SK-N-SH treated with all-trans-retinoic acid at 6 μM for 48 hours (cell line): ENCODE data around the gene HERC2.

Experiments
- ATAC-seq: fragments of 200-7000 bp; cut with Tn5 transposase; 3 replicates; pipeline ENCODE4 v1.9.1; 2020; ENCODE audit warnings: mild to moderate bottlenecking, moderate library complexity
- ARNTL ChIP-seq: fragments of 450-650 bp; formaldehyde crosslinking; IDR thresholded peaks from 2 replicates; pipeline ENCODE4 v1.5.0; 2020; ENCODE audit warnings: low read depth, mild to moderate bottlenecking, moderate library complexity, borderline replicate concordance
- BACH2 ChIP-seq: fragments of 250-450 bp; sonication (Bioruptor Pico); IDR thresholded peaks from 2 replicates; pipeline ENCODE4 v1.9.0; 2021; ENCODE audit warnings: mild to moderate bottlenecking, borderline replicate concordance
- CREB5 ChIP-seq: fragments of 250-450 bp; sonication (Bioruptor Pico); IDR thresholded peaks from 2 replicates; pipeline ENCODE4 v1.5.1; 2020; ENCODE audit warnings: low read depth, mild to moderate bottlenecking, moderate library complexity
- CSDC2 ChIP-seq: fragments of 250-450 bp; sonication (Bioruptor Pico); IDR thresholded peaks from 2 replicates; pipeline ENCODE4 v1.5.0; 2020; ENCODE audit warnings: mild to moderate bottlenecking, moderate library complexity
- CSRNP3 ChIP-seq: fragments of 250-450 bp; sonication (Bioruptor Pico); IDR thresholded peaks from 2 replicates; pipeline ENCODE4 v1.5.1; 2021; ENCODE audit warnings: mild to moderate bottlenecking, moderate library complexity
- ESRRG ChIP-seq: fragments of 250-450 bp; sonication (Bioruptor Pico); IDR thresholded peaks from 2 replicates; pipeline ENCODE4 v1.6.1; 2021; ENCODE audit warnings: mild to moderate bottlenecking
- GLIS3 ChIP-seq: fragments of 250-450 bp; sonication (Bioruptor Pico); IDR thresholded peaks from 2 replicates; pipeline ENCODE4 v1.5.0; 2020; ENCODE audit warnings: mild to moderate bottlenecking, moderate library complexity
- ISL1 ChIP-seq: fragments of 250-450 bp; sonication (Bioruptor Pico); IDR thresholded peaks from 2 replicates; pipeline ENCODE4 v2.1.2; 2022; ENCODE audit warnings: mild to moderate bottlenecking, moderate library complexity
- OSR1 ChIP-seq: fragments of 250-450 bp; sonication (Bioruptor Pico); IDR thresholded peaks from 2 replicates; pipeline ENCODE4 v1.8.0; 2022; ENCODE audit warnings: moderate library complexity, mild to moderate bottlenecking, inconsistent platforms
- PATZ1 ChIP-seq: fragments of 250-450 bp; sonication (Bioruptor Pico); IDR thresholded peaks from 2 replicates; pipeline ENCODE4 v1.8.0; 2020; ENCODE audit warnings: mild to moderate bottlenecking, moderate library complexity, borderline replicate concordance
- POU6F1 ChIP-seq: fragments of 250-450 bp; sonication (Bioruptor Pico); IDR thresholded peaks from 2 replicates; pipeline ENCODE4 v1.8.0; 2021; ENCODE audit warnings: low read depth, mild to moderate bottlenecking, moderate library complexity, borderline replicate concordance
- PPARA ChIP-seq: fragments of 250-450 bp; sonication (Bioruptor Pico); IDR thresholded peaks from 2 replicates; pipeline ENCODE4 v1.5.0; 2020; ENCODE audit warnings: mild to moderate bottlenecking, borderline replicate concordance
- SNAI2 ChIP-seq: fragments of 250-450 bp; sonication (Bioruptor Pico); IDR thresholded peaks from 2 replicates; pipeline ENCODE4 v1.5.0; 2020; ENCODE audit warnings: mild to moderate bottlenecking, moderate library complexity
- TCF4 ChIP-seq: fragments of 250-450 bp; sonication (Bioruptor Pico); IDR thresholded peaks from 2 replicates; pipeline ENCODE4 v1.8.0; 2021; ENCODE audit warnings: mild to moderate bottlenecking, moderate library complexity, borderline replicate concordance
- TOX ChIP-seq: fragments of 250-450 bp; sonication (Bioruptor Pico); IDR thresholded peaks from 2 replicates; pipeline ENCODE4 v1.8.0; 2021; ENCODE audit warnings: mild to moderate bottlenecking, moderate library complexity, borderline replicate concordance
- TSHZ2 ChIP-seq: fragments of 250-450 bp; sonication (Bioruptor Pico); IDR thresholded peaks from 2 replicates; pipeline ENCODE4 v1.5.0; 2020; ENCODE audit warnings: mild to moderate bottlenecking, moderate library complexity
- ZC3H10 ChIP-seq: fragments of 250-450 bp; sonication (Bioruptor Pico); IDR thresholded peaks from 2 replicates; pipeline ENCODE4 v1.5.1; 2021; ENCODE audit warnings: mild to moderate bottlenecking, moderate library complexity
- ZFP3 ChIP-seq: fragments of 250-450 bp; sonication (Bioruptor Pico); IDR thresholded peaks from 2 replicates; pipeline ENCODE4 v1.5.0; 2020; ENCODE audit warnings: mild to moderate bottlenecking, moderate library complexity
- ZFP30 ChIP-seq: fragments of 450-650 bp; formaldehyde crosslinking; IDR thresholded peaks from 2 replicates; pipeline ENCODE4 v1.5.0; 2022; ENCODE audit warnings: mild to moderate bottlenecking, moderate library complexity
- ZNF565 ChIP-seq: fragments of 450-650 bp; formaldehyde crosslinking; conservative IDR thresholded peaks from 2 replicates; pipeline ENCODE4 v1.5.0; 2020; ENCODE audit warnings: low read depth, mild to moderate bottlenecking, moderate library complexity
- ZNF70 ChIP-seq: fragments of 450-650 bp; formaldehyde crosslinking; IDR thresholded peaks from 2 replicates; pipeline ENCODE4 v1.5.0; 2020; ENCODE audit warnings: mild to moderate bottlenecking, moderate library complexity
- ZNF8 ChIP-seq: fragments of 450-650 bp; formaldehyde crosslinking; IDR thresholded peaks from 2 replicates; pipeline ENCODE4 v1.5.0; 2020; ENCODE audit warnings: mild to moderate bottlenecking, moderate library complexity

Gene HERC2

GRCh38 chr15:28101201-28101600 lies 220.8 kb downstream of the HERC2 start (continued):
- no peak for TF ChIP-seq TOX (CRISPR knock-in tag)
- TF ChIP-seq CSRNP3: no peak
- TF ChIP-seq GLIS3 (CRISPR knock-in tag): no peak
- TF ChIP-seq, all 23 proteins: peak for 0

- no peak for TF ChIP-seq TCF4 (CRISPR knock-in tag)
- TF ChIP-seq POU6F1 (CRISPR knock-in tag): no peak
- no peak for TF ChIP-seq CREB5 (CRISPR knock-in tag)
- TF ChIP-seq SNAI2 (CRISPR knock-in tag): no peak
- no peak for TF ChIP-seq BACH2 (CRISPR knock-in tag)
- TF ChIP-seq ESRRG (CRISPR knock-in tag): no peak
- no peak for TF ChIP-seq ZNF70 (CRISPR knock-in tag)
- no peak for TF ChIP-seq ZFP30 (CRISPR knock-in tag)
- no peak for TF ChIP-seq ISL1 (CRISPR knock-in tag)
- TF ChIP-seq ARNTL (CRISPR knock-in tag): no peak
- no peak for TF ChIP-seq PPARA (CRISPR knock-in tag)
- no peak for TF ChIP-seq ZNF565 (CRISPR knock-in tag)
- no peak for TF ChIP-seq GLIS3 (CRISPR knock-in tag)
- TF ChIP-seq CSDC2 (CRISPR knock-in tag): no peak
- TF ChIP-seq TSHZ2 (CRISPR knock-in tag): no peak
- TF ChIP-seq ZNF8 (CRISPR knock-in tag): no peak
- TF ChIP-seq PATZ1 (CRISPR knock-in tag): no peak
- no peak for TF ChIP-seq ZFP3 (CRISPR knock-in tag)
- TF ChIP-seq OSR1: no peak
- no peak for ATAC-seq
These were observed 221.3 kb downstream of the HERC2 start for GRCh38 chr15:28100516-28101195.

GRCh38 chr15:28099555-28100140 lies 222.3 kb downstream of the HERC2 start:
- no peak for ATAC-seq
- no peak for TF ChIP-seq ZC3H10
- TF ChIP-seq BACH2 (CRISPR knock-in tag): no peak
- TF ChIP-seq ISL1 (CRISPR knock-in tag): no peak
- no peak for TF ChIP-seq CSDC2 (CRISPR knock-in tag)
- no peak for TF ChIP-seq ZFP30 (CRISPR knock-in tag)
- TF ChIP-seq PPARA (CRISPR knock-in tag): no peak
- TF ChIP-seq TOX (CRISPR knock-in tag): no peak
- no peak for TF ChIP-seq ZNF70 (CRISPR knock-in tag)
- no peak for TF ChIP-seq TCF4 (CRISPR knock-in tag)
- TF ChIP-seq ESRRG (CRISPR knock-in tag): no peak
- no peak for TF ChIP-seq GLIS3 (CRISPR knock-in tag)
- no peak for TF ChIP-seq ZNF8 (CRISPR knock-in tag)
